ENCODE results near the gene CACNA1A. TPM values are rescaled to one million over a fixed set of nuclear protein-coding genes. Genes with fewer than 3 reads are reported as not detected.

CACNA1A gene
- total RNA-seq, 4 donors from 2014 or later: 0.33 to 0.75 (median 0.43) TPM

DNA sequence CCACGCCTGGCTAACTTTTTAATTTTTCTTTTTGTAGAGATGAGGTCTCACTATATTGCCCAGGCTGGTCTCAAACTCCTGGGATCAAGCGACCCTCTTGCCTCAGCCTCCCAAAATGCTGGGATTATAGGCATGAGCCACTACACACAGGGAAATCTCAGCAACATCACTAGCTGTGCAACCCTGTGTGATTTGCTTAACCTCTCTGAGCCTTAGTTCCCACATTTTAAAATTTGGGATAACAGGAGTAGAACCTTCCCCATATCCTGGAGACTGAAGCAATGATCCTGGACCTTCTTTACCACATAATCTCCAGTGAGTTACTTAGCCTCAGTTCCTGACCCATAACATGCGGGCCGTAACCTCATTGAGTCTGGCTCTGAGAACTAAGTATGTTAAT, 217.0 kb downstream of the CACNA1A start:
- H3K36me3 ChIP-seq: no peaks in the 10 kb centered on the region
- intact Hi-C loops (cut with DNase I): no loop called here
- no peak overlapping the region for H3K27ac ChIP-seq (replicated peaks in 1 of 4)
- H3K4me3 ChIP-seq: no peak overlapping the region
- no peaks in the 10 kb centered on the region for H3K27me3 ChIP-seq
- no peak for TF ChIP-seq POLR2AphosphoS5 (IDR thresholded peaks at IDR 0.05)
- no peak for TF ChIP-seq EP300 (IDR thresholded peaks at IDR 0.05)
- no peak for TF ChIP-seq POLR2A (IDR thresholded peaks at IDR 0.05; ENCODE audit: low read depth)
- TF ChIP-seq, protein P1, sequence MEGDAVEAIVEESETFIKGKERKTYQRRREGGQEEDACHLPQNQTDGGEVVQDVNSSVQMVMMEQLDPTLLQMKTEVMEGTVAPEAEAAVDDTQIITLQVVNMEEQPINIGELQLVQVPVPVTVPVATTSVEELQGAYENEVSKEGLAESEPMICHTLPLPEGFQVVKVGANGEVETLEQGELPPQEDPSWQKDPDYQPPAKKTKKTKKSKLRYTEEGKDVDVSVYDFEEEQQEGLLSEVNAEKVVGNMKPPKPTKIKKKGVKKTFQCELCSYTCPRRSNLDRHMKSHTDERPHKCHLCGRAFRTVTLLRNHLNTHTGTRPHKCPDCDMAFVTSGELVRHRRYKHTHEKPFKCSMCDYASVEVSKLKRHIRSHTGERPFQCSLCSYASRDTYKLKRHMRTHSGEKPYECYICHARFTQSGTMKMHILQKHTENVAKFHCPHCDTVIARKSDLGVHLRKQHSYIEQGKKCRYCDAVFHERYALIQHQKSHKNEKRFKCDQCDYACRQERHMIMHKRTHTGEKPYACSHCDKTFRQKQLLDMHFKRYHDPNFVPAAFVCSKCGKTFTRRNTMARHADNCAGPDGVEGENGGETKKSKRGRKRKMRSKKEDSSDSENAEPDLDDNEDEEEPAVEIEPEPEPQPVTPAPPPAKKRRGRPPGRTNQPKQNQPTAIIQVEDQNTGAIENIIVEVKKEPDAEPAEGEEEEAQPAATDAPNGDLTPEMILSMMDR (IDR thresholded peaks at IDR 0.05): no peak
- no peak for DNase-seq (ENCODE audit: extremely low spot score)
- WGBS: 95% methylated on average over 4 of the region's 4 CpGs
- H3K4me1 ChIP-seq: no peaks in the 10 kb centered on the region
- no peaks in the 10 kb centered on the region for H3K9me3 ChIP-seq

GRCh38 chr19:13286195-13286985, 219.9 kb downstream of the CACNA1A start:
- WGBS: 91% methylated on average over 27 of the region's 31 CpGs
- Histone ChIP-seq H3K36me3 (no peaks in the 10 kb centered on the region), H3K4me1 (no peaks in the 10 kb centered on the region), H3K27me3 (peaks cover 0 to 27% (median 5%) of the 10 kb centered on the region in 4 donors), H3K4me3 (no peak overlapping the region), H3K27ac (replicated peaks in 1 of 4) (no peak overlapping the region), H3K9me3 (no peaks in the 10 kb centered on the region)
- DNase-seq (ENCODE audit: extremely low spot score): no peak
- intact Hi-C loops (cut with DNase I): no loop called here
- TF ChIP-seq POLR2AphosphoS5 (IDR thresholded peaks at IDR 0.05) (no peak), EP300 (IDR thresholded peaks at IDR 0.05) (no peak), POLR2A (IDR thresholded peaks at IDR 0.05; ENCODE audit: low read depth) (no peak)
- TF ChIP-seq, protein P1 (IDR thresholded peaks at IDR 0.05): no peak

DNA sequence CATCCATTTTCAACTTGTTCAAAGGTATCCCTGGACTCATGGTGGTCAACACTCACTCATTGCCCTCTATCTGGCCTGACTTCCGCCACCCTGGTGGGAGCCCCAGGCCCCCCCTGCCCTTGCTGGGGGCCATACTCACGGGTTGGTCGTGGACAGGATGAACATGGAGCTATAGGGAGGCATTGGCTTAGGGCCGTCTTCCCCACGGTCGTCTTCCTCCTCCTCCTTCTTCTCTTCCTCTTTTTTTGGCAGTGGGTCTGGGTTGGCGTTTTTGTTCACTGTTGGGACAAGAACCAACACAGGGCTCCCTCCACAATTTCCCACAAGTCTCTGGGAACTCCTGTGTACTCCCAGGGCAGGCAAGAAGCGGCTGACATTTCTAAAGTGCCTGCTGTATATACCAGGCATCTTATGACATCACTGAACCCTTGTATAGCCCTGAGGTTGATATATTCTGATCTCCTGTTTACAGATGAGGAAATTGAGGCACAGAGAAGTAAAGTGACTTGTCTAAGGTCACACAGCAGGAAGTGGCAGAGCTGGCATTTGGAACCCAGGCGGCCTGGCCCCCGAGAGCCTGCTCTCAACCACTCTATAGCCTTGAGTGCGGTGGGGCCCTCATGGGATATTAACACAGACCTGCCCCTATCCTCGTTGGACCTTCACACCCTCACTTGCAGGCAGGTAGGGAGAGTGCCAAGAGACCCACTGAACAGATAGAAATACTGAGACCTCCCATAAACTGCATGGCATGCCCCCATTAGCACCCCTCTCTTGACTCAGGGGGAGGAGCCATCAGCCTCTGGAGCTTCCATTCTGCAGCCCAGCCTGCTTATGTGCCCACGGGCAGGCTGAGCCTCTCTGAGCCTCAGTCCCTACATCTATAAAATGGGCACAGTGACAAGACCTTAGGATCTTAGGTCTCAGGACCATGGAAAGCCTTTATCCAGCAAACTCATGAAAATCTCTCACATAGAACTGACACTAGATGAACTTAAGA, 221.1 kb downstream of the CACNA1A start:
- intact Hi-C loops (cut with DNase I): no loop called here
- Histone ChIP-seq H3K27me3 (peaks cover 0 to 30% (median 8%) of the 10 kb centered on the region in 4 donors), H3K4me3 (no peak overlapping the region), H3K4me1 (no peaks in the 10 kb centered on the region), H3K36me3 (no peaks in the 10 kb centered on the region), H3K9me3 (no peaks in the 10 kb centered on the region), H3K27ac (replicated peaks in 1 of 4) (no peak overlapping the region)
- no peak for TF ChIP-seq POLR2AphosphoS5 (IDR thresholded peaks at IDR 0.05)
- TF ChIP-seq EP300 (IDR thresholded peaks at IDR 0.05): no peak
- no peak for TF ChIP-seq POLR2A (IDR thresholded peaks at IDR 0.05; ENCODE audit: low read depth)
- TF ChIP-seq, protein P1 (IDR thresholded peaks at IDR 0.05): no peak
- DNase-seq (ENCODE audit: extremely low spot score): no peak
- 62% methylated on average over 13 of the region's 13 CpGs for WGBS

- Histone ChIP-seq H3K9me3 (no peaks in the 10 kb centered on the region), H3K36me3 (no peaks in the 10 kb centered on the region), H3K27me3 (peaks cover 0 to 35% (median 8%) of the 10 kb centered on the region in 4 donors), H3K4me1 (no peaks in the 10 kb centered on the region), H3K4me3 (no peak overlapping the region), H3K27ac (replicated peaks in 1 of 4) (no peak overlapping the region)
- 50% methylated on average over 1 of the region's 1 CpG for WGBS
- TF ChIP-seq, protein P1 (IDR thresholded peaks at IDR 0.05): no peak
- no peak for TF ChIP-seq POLR2AphosphoS5 (IDR thresholded peaks at IDR 0.05)
- no peak for TF ChIP-seq POLR2A (IDR thresholded peaks at IDR 0.05; ENCODE audit: low read depth)
- no peak for TF ChIP-seq EP300 (IDR thresholded peaks at IDR 0.05)
- no peak for DNase-seq (ENCODE audit: extremely low spot score)
- intact Hi-C loops (cut with DNase I): no loop called here
Measured at GRCh38 chr19:13283871-13284270, 222.4 kb downstream of the CACNA1A start.

Measured in esophagus muscularis mucosa (tissue), 4 donors.